HG03196 (cell line): ENCODE measurements around the gene NOTUM.

Experiments used
- ATAC-seq: cut with Tn5 transposase; IDR thresholded peaks from one replicate; pipeline ENCODE4 v1.9.1; 2021; ENCODE audit not compliant: unreplicated experiment

The NOTUM gene

DNA sequence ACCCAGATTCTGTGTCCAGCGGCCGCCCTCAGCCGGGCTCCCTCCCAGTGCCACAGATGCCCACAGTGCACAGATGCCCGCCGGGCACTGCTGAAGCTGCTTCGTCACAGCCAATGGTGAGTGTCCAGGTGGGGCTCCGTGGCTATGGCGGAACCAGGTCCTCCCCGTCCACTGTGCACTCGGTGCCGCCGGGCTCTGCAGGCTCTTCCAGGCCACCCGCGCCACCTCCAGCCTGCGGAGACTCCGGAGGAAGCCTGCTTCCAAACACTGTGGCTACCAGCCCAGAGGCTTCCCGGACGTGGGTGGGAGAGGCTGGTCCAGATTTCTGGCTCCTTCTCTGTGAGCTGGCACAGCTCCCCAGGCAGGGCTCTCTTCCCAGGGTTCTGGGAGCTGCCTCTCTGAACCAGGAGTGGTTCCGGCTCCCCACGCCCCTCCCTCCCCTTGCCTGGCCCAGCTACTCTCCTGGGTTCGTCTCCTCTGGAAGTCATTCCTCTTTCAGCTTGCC, 21.1 kb downstream of the NOTUM start:
- no peak for ATAC-seq

DNA sequence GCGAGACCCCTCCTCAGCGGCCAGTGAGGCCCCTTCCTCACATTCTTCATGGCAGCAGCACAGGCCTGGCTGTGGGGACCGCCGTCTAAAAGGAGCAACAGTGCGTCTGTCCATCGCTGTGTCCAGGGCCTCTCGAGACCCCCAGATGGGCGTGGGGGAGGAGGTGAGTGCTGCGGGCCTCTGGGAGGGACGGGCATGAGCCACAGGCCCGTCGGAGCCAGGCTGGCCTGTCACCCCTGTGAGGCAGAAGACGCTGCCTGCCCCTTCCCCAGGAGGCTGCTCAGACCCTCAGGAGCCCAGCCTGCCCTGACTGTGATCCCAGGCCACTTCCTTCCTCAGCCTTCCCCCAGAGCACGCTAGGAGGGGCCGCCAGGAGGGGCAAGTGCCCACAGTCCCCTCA, 21.8 kb downstream of the NOTUM start:
- ATAC-seq = no peak

DNA sequence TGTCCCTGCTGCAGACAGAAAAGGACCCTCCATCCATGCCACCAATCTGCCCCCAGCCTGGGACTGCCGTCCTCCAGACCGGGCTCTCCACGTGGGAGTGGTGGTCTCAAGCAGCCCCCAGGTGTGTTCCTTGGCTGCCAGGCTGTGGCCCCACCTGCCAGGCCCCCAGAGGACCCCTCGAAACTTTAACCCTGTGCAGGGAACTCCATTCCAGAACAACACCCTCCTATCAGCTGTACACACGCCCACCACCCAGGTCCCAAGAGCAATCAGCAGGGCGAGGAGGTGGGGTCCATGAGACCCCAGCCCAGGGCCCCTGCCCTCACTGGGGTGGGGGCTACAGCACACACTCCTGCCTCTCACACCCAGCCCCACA, 25.3 kb downstream of the NOTUM start:
- no peak for ATAC-seq

DNA sequence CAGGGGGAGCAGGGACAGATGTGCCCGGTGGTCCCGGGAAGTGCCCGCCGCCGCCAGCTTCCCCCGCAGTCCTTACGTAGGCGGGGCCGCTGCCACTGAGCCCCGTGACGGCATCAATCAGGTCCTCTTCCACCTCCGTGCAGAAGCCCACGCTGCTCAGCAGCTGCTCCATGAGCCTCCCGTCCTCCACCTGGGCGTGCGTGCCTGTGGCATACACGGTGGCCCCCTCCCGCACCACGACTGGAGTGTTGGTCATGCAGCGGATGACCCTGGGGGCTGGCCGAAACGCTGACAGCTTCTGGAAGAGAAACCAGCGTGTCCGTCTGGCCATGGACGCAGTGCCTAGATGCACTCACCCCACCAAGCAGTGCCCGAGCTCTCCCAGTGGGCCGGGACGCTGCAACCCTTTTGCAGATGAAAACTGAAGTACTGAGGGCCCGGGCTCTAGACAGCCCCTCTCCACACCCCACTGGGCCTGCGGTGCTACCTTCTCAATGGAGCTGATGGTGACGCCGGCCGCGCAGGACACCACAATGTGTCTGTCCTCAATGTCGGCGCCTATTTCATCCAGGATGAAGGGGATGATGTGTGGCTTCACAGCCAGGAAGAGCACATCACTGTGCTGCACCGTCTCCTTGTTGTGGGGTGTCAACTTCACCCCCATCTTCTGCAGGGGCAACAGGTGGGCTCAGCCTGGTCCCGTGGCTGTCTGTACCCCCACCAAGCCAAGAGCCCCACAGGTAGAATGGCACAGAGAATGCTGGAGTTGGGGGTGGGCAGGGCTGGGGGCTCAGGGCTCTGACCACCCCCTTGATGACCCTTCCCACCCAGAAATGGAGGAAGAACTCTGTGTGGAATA, 25.9 kb downstream of the NOTUM start:
- ATAC-seq = no peak

DNA sequence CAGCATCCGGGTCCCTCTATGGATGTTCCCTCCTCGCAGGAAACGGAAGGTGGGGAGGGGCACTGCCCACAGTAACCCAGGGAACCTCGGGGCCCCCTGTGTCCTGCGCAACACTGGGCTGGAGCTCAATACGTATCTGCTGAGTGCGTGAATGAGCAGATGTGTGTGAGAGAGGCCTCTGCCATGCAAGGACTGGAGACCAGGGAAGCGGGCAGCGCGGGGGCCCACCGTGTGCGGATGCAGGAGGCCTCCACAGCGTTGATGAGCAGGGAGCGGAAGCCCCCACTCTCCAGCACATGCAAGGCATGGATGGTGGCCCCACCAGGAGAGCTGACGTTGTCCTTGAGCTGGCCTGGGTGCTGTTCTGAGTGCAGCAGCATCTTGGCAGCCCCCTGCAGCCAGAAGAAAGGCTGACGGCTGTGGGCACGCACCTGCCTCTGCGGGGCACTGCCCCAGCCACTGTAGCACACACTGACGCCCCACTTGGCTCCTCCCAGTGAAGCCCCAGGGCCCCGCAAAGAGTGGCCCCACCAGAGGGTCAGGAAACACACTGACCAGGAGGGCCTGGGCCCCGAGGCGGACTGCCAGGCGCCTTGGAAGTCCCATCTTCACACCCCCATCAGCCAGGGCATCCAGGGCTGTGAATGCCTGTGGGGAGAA, 26.8 kb downstream of the NOTUM start:
- no peak for ATAC-seq

DNA sequence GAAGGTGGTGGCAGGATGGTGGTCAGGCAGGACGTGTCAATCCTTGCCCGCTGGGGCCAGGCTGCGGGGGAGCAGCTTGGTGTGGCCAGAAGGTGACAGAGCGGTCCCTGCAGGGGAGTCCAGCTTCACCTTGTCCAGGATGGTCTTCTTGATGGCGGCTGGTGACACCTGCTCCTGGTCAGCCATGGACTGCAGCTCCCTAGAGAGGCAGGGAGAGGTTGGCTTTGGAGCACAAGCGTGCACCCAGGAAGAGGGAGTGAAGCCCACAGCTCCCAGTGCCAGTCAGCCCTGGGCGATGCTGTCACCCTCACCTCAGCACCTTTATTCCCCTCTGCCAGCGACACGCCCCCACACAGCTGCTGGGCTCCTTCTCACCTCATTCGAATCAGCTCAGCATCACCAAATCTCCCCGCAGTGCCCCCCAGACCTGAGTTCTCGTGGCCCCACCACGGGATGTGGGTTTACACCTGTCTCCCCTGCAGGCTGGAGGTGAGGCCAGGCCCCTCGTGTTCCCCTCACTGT, 27.7 kb downstream of the NOTUM start:
- ATAC-seq = no peak

DNA sequence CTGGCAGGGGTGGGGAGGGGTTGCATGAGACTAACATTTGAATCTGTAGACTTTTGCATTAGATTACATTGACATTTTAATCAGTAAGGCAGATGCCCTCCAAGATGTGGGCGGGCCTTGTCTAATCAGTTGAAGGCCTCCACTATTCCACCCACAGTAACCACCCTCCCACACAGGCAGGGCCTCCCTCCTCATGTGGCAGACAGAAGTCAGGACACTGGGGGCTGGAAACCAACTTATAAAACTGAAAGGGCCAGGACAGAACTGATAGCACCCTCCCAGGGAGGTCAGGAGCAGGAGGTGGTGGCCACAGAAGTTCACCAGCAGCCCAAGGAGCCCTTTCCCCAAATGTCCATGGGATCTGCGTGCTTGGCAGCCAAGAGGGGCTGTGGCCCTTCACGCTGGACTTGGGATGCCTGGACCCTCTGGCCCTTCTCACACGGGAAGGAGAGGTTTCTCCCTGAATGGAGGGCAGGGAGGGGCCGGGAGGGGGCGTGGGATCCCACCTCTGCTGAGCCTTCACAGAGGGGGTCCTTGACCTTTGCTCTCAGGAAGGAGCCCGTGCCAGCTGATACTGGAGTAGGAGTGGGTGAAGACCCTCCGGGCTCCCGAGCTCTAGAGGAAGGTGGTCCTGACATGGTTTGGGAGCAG, 28.5 kb downstream of the NOTUM start:
- no peak for ATAC-seq

DNA sequence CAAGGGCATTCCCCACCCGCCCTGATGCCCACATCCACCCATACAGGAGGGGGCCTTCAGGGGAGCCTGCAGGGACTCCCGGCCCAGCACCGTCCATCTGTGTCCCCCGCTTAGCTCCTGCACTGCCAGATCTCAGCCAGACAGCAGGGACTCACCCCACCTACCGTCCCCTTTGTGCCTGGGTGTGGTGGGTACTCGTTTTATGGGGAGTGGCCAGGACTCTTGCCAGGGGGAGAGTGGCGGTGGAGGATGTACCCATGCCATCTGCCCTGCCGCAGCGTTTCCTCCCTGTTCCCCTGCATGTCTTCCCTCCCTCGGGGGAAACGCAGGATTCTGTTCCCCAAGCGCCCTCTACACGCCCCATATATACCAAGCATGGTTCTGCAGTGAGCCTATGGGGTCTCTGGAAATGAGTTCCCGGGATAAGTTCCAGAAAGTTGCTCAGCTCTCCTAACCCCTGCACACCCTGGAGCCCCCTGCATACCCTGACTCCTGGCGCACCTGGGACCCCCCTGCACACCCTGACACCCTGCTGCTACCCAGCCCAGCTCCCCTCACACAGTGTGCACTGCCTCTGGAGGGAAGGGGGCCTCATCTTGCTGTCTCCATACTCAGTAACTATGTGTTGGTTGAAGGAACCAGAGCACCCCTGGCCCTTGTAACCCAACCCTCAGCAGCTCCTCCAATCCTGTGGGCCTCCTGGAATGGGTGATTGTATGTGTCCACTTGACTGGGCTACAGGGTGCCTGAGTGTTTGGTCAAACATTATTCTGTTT, 29.2 kb downstream of the NOTUM start:
- ATAC-seq = no peak

DNA sequence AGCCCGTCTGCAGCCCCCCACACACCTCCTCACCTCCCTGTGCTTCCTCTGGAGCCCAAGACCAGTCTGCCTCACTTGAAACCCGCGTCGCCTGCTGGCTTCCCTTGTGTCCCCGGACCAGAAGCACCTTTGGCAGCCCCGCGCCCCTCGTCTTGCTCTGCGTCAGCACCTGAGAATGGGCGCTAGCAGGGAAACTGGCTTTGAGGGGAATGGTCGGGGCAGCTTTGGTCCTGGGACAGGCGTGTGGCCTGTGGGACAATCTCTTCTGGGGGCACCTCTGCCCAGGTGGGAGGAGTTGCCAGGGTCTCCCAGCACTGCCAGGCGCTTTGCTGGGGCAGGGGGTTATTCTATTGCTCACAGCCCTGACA, 29.8 kb downstream of the NOTUM start:
- ATAC-seq = no peak

DNA sequence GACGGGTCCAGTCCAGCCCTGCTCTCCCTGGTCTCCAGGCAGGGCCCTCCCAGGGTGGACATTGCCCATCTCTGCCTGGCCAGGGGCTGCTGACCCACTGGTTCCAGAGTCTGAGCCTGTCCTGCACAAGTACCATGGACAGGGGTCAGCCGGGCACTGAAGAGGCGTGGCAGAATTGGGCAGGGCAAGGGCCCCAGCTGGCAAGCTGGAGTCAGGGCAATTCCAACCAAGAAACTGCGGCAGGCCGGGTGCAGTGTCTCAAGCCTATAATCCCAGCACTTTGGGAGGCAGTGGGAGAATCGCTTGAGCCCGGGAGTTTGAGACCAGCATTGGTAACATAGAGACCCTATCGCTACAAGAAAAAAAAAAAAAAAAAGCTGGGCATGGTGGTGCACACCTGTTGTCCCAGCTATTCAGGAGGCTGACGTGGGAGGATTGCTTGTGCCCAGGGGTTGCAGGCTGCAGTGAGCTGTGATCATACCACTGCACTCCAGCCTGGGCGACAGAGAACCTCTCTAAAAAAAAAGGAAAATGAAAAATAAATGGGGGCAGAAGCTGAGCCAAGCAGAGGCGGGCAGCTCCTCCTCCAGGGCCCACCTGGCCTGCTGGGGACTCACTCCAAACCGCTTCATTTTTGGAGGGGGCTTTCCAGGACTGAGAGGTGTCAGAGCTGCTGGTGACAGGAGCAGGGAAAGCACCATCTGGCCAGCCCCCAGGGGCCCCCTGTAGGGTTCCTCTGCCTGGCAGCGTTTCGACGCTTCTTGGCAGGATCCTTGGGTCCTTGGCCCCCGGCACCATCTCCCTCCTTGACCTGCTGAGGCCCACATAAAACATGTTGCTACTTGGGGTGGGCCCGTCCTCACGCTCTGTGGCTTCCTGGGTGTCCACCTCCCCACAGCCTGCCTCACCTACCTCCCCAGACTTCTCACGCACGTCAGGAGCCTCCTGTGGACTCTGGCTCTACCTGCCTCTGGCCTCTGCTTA, 30.6 kb downstream of the NOTUM start:
- no peak for ATAC-seq

DNA sequence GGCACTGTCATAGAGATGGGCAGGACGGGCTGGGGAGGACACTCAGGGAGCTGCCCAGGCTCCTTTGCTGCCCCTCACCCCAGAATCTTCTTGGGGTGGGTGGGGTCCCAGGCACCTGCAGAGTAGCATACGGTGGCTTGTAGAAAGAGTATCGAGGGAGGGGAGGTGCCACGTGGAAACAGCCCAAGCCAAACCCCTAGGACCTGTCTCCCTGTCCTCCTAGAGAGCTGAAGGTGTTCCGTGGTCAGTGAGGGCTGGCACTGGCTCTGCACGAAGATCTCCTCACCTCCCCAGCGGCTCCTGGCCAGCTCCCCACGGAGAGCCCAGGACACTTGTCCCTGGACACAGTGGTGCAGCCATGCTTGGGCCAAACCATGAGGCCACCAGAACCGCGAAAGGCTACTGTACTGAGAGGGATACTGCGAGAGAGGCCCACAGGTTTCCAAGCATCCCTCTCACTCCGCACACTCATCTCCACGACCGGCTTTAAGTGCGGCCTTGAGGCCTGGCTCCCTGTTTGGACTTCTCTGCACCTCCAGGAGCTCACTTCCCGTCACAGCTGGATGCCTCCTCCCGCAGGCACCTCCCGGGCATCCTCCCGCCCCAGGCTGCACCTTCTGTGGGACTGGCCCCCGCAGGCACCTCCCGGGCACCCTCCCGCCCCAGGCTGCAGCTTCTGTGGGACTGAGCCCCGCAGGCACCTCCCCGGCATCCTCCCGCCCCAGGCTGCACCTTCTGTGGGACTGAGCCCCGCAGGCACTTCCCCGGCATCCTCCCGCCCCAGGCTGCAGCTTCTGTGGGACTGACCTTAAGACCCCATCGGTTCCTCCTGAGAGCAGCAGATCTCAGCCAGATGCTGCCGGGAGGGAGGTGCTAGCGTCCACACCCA, 31.5 kb downstream of the NOTUM start:
- ATAC-seq = no peak

DNA sequence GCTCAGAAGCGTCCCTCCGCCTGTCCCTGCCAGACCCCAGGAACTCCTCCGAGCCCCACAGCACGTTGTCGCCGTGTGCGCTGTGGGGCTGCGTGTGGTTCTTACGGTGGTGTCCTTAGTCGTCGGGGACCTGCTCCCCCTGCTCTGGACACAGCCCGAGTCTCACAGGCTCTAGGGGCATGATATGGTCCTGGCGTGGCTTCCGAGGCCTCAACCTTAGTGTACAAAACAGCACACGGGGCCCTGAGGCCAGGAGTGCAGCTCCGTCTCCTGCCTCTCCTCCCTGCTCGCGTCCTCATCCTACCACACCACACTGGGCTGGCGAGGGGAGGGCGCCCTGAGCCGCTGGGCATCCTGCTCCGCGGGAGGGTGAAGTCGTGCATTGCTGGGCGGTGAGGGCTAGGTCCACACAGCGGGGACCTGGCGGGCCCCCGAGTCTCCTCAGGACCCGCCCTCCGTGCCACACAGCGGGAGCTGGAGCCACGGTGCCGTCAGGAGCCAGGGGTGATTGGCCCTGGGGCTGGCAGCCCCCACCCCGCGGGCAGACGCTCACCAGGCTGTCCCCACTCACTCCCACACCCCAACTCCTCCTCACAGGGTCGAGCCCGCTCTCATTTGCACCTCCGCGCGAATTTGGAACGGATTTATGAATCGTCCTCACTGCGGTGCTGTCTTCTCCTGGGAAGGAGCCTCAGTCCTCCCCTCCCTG, 32.3 kb downstream of the NOTUM start:
- ATAC-seq = no peak

DNA sequence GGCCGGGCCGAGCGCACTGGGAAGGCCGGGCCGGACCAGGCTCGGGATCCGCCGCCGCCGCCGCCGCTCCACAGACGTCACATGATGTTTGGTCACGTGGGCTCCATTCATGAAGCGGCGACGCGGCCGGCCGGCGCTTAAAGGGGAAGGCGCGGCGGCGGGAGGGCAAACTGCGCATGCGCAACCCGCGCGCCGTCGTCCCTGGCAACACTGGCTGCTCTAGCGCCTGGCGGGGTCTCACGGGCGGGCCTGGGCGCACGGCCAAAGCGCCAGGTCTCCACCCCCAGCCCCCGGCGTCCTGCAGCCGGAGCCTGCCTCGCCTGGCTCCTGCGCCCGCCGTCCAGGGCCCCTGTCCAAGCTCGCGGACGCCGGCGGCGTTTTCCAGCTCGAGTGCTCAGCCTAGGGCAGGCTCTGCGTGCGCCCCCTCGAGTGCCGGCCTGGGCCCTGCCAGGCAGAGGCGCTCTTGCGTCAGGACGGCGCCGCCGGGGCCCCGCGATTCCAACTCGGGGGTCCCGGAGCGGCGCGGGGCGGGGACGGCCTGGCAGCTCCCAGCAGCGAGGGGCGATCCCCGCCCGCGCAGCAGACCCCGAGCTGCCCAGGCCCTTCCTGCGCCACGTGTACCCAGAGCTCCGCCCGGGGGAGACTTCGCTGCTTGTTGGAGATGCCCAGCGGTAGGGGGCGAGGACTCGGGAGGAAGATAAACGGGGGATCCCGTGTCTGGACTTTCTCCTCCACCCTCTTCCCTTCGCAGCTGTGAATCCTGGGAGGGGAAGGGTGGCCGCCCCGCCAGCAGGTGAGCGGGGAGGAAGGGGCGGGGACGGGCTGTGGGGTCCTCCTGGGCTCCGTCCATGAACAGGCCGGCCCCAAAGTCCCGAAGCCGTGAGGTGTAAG, 33.1 kb downstream of the NOTUM start, which contains the start of gene MAFG:
Gene MAFG, minus strand, starts transcription at position 83 of the 891 bp plus-strand sequence. CDS start 4,550 bp downstream, outside the sequence.
- peak; percentile 61 for ATAC-seq

DNA sequence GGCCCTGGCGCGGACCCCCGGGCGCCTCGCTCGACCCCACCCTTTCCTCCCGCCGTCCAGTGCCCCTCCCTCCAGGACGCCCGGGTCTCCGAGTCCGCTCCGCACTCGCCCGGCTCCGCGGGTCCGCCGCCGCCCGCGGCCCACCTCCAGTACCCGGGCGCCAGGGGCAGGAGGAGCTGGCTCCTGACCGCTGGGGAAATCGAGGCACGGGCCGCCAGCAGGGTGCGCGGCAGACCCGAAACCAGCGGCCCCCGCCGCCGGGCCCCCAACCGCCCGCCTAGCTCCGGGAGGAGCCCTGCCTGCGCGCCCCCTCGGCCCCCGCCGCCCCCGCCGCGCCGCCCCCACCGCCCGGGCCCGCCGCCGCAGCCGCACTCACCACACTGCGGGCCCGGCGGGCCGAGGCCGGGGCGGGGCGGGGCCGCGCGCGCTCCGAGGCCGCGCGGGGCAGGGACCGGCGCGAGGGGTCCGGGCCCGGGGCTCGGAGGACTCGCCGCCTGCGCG, 33.8 kb downstream of the NOTUM start:
- peak; percentile 8 for ATAC-seq

DNA sequence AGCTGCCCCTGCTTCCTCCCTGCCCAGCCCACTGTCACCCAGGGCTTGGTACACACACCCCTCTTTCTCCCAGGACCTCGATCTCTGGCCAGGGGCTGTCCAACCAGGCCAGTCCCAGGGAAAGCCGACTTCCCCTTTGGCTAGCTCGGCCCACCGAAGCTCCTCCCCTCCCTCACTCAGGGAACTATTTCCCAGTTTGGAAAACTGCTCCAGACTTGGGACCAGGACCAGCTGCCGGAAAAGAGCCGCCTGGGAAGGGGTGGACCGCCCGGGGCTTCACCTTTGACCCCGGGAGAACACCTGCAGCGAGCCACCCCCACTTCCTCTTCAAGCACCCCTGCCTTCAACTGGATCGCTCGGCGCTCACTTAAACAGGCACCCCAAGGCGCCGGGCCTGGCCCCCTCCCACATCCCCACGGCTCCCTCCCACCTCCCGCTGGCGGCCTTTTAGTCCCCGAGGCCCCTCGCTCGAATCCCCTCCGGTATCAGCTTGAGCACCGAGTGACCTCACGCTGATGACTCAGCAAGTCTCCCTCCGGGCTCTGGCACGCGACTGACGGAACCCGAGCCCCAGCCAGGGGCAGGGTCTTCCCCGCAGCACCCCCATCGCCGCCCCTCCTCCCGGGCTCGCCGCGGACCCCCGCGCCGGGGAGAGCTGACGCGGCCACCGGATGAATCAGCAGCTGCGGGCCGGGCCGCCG, 34.4 kb downstream of the NOTUM start:
- ATAC-seq = no peak

DNA sequence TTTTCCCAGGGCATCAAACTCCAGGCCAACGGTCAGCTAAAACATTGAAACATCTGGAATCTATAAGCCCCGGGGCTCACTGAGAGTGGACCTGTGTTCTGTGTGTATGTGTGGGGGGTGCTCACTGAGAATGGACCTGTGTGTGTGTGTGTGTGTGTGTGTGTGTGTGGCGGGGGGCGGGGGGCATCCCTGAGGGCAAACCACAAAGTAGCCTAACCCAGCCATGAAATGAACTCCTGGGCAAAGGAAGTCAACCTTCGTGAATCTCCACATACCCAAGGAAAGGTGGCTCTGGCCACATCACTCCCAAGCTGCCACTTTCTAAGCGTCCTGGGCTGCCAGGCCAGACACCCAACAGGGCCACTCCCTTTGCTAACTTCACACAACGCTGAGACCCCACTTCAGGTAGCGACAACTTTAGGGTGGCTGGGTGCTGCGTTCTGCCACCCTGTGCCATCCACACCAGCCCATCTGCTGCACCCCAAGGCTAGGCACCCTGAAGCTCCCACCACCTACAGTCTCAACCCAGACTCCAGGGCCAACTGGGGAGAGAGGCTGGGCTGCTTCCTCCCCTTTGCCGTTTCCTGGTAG, 35.0 kb downstream of the NOTUM start:
- ATAC-seq = no peak
